Measurements from ENCODE around the gene PTGER4.

PTGER4 gene

DNA sequence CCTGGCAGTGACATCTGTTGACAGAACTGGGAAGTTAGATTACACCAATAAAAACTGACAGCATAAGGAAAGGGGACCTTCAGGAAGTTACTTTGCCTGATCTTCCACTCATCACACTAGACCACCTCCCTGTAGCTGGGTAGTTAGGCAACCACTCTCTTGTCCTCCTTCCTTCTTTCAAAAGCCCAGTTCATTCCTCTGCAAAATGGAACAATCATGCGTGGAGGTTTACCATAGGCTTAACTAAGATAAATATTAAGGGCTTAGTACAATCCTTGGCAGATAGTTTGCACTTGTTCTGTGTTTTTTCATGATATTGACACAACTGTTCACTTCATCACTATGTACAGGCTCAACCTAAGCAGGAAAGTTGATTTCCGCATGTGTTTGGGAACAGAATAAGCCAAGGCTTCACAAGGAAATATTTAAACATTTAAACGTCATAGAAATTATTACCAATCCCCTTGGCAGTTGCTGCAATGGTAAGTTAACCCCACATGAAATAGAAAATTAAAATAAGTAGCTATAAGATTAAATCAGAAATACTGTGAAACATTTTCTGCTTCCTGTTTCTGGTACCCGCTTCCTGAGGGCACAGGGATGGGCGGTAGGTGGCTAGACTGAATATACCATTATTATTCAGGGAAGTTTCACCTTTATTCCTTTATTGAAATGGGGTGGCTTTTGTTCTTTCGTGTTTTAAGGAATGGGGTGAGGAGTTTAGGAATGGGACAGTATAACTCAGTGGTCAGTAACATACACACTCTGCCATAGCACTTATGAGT lies 9.9 kb upstream of the PTGER4 start:
- no peak for DNase-seq (ENCODE audit: low read depth in 2 of 2)

- no peak for DNase-seq (ENCODE audit: low read depth in 2 of 2)
Measured at GRCh38 chr5:40672425-40672824, 7.3 kb upstream of the PTGER4 start.

GRCh38 chr5:40674661-40675235 lies 5.0 kb upstream of the PTGER4 start:
- no peak for DNase-seq (ENCODE audit: low read depth in 2 of 2)

DNA sequence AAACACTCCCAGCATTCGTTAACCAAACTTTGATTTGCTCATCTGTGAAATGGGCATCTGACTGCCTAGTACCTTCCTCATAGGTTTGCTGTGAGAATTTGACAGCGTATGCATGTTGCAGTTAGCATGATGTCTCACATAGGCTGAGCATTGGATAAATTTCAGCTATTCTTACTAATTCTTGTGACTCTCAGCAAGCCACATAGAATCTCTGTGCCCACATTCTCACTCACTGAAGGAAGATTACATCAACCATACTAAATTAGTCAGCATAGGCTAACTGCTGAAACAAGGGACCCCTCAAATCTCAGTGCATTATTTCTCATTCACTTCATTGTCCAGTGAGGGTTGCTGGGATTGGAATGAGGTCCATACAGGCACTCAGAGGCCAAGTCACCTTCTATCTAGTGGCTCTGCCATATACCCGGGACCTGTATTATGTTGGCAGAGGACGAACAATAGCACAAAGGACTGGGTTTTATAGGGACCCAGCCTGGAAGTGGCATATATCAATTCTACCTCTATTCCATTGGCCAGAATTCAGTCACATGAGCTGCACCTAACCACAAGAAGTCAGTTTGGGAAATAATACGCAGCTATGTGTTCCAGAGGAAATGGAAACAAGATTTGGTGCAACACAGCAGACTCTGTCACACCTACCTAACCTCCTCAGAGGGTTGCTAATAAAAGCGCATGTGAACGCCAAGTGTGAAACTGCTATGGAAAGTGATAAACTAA lies 4.2 kb upstream of the PTGER4 start:
- DNase-seq (ENCODE audit: low read depth in 2 of 2) = no peak

DNA sequence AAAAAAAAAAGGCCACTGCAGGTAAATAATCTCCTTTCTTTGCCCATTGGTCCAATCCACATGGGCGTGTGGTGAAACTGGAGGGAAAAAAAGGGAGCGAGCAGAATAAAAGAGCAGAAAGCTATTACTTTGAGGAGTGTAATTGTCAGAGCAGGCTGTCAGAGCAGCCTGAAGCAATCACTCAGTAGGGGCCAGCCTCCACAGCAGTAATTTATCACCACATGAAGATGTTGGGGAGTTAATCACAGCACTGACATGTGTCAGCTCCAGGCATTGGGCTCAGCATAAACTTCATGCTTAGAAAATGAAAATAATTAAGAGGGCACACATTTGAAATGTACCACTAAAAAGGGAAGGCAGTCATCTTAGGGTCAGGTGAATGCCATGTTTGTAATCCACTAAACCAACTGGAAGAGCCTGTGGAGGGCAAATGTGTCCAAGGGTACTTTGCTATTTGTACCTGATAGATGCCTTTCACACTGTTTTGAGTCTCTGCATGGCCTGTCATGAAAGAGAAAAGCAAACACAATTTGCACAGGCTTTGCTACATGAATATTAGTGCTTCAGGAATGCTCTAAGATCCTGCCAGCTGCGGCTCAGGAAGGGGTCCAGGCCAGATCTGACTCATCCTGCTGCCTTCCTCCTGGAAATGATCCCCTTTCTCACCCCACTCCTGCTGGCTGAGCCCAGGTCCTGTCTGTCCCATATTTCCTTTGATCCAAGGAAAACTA lies 2.9 kb upstream of the PTGER4 start:
- no peak for DNase-seq (ENCODE audit: low read depth in 2 of 2)

DNA sequence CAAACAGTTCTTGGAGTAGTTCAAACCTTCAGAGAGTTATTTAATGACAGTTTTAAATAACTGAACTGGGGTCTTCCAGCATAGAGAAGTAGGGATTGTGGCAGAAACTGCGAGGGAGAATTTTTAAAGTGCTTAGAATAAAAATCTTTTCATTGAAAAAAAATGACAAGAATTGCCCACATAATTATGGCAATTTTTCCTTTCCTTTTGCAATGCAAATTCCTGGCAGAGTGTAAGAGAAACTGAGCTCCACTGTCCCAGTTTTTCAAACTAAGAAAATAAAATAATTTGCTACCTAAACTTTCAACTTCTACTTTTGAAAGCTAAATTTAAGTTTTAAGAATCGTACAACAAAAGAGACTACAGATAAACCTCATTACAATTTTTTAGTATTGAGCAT lies 2.3 kb upstream of the PTGER4 start:
- DNase-seq (ENCODE audit: low read depth in 2 of 2) = no peak

DNA sequence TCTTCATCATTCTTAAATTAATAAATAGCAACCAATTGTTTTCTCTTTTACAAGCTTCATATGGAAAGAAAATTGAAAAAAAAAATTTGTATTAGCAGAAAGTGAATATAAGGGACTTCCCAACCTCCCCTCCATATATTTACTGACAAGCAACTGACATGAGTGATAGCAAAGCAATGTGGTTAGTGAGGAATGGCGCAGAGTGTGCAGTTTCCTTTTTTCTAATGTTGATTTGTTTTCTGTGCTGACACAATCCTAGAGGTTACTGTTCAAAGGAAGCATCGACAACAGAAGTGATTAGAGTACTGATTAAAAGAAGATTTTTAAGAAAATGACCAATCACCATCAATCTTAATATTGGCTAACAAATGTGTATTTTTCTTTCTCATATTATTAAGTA lies 1.7 kb upstream of the PTGER4 start:
- no peak for DNase-seq (ENCODE audit: low read depth in 2 of 2)

- no peak for DNase-seq (ENCODE audit: low read depth in 2 of 2)
Measured at GRCh38 chr5:40678460-40679147, 1.1 kb upstream of the PTGER4 start.

DNA sequence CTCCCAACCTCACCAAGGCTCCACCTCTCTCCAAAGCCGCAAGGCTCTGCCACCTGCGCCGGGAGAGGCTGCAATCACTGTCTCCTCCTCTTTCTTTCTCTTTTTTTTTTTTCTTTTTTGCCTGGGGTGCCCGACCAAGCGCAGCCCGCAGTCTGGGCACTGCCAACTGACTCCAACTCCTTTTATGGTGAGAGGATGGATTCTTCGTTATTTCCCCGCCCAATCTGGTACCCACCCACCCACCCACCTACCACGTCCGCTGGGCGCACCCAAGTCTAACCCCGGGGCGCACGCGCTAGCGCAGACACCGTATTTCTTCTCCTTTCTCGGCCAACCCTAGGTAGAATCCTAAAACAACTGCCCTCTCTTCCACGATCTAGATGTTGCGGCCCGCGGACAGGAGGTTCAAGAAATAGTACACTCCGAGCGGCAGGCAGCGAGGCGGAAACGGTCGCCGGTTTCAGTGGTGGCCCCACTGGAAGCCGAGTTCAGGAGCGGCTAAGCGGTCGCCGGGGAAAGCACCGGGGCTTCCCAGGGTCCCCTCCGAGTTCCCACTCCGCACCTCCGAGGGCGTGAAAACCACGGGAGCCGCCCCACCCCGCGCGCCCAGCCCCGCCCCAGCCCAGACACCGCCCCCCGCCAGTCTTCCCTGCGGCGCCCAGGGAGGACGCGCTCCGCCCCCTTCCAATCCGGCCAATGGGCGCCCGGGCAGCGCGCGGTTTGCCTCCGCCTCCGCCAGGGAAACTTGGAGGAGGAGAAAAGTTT lies 385 bp upstream of the PTGER4 start:
- peak; percentile 88 to 90 for DNase-seq (ENCODE audit: low read depth in 2 of 2)

DNA sequence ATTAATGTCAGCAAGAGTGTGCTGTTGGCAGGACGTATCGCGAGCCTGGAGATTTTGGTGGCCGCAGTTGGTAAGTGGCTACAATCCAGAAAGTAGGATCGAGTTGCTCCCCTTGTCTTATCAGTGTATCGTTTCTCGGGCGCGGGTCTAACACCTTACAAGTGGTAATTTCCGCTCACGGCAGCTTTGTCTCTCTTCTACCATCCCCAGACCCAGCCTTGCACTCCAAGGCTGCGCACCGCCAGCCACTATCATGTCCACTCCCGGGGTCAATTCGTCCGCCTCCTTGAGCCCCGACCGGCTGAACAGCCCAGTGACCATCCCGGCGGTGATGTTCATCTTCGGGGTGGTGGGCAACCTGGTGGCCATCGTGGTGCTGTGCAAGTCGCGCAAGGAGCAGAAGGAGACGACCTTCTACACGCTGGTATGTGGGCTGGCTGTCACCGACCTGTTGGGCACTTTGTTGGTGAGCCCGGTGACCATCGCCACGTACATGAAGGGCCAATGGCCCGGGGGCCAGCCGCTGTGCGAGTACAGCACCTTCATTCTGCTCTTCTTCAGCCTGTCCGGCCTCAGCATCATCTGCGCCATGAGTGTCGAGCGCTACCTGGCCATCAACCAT lies 1.1 kb downstream of the PTGER4 start:
- DNase-seq (ENCODE audit: low read depth in 2 of 2) = peak; percentile 28 to 35

GRCh38 chr5:40681363-40682153 lies 1.8 kb downstream of the PTGER4 start:
- peak in 1 of 2 donors; percentile 34 for DNase-seq (ENCODE audit: low read depth in 2 of 2)

GRCh38 chr5:40682154-40683017 lies 2.7 kb downstream of the PTGER4 start:
- no peak for DNase-seq (ENCODE audit: low read depth in 2 of 2)

DNA sequence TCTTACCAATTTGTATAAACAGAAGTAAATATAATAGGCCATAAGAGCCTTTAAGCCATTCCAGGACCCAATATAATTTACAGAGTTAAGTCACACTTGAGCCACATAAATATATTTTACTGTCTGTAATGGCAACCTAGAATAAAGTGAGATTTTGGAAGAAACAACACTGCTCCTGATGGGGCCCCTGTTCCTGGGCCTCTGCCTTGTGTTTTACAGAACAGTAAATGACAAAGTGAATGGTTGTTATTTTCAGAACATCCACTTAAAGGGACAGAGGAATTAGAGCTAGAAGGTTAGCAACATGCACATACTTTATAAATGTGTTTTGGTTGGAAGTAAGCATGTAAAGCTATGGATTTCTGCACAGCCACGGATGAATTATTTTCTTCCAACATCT lies 3.6 kb downstream of the PTGER4 start:
- DNase-seq (ENCODE audit: low read depth in 2 of 2) = no peak

DNA sequence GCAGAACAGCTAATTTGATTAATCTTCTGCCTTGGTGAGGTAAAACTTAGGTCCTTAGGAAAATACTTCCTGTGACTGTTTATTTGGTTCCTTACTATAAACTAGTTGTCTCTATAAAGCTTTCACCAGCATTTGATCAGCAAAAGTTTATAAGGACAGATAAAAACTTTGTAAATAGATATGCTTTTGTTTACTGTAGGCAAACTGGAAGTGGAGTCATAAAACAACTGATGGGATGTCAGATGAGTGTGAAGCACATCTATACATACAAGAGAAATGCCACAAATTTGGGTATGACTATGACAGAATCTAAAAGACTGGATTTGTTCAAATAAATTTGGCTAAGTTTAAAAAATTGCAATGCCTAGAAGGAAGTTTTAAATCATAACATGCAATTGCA lies 5.5 kb downstream of the PTGER4 start:
- DNase-seq (ENCODE audit: low read depth in 2 of 2) = no peak

- no peak for DNase-seq (ENCODE audit: low read depth in 2 of 2)
Measured at GRCh38 chr5:40685976-40686486, 6.3 kb downstream of the PTGER4 start.

GRCh38 chr5:40687321-40687720 lies 7.6 kb downstream of the PTGER4 start:
- no peak for DNase-seq (ENCODE audit: low read depth in 2 of 2)

DNA sequence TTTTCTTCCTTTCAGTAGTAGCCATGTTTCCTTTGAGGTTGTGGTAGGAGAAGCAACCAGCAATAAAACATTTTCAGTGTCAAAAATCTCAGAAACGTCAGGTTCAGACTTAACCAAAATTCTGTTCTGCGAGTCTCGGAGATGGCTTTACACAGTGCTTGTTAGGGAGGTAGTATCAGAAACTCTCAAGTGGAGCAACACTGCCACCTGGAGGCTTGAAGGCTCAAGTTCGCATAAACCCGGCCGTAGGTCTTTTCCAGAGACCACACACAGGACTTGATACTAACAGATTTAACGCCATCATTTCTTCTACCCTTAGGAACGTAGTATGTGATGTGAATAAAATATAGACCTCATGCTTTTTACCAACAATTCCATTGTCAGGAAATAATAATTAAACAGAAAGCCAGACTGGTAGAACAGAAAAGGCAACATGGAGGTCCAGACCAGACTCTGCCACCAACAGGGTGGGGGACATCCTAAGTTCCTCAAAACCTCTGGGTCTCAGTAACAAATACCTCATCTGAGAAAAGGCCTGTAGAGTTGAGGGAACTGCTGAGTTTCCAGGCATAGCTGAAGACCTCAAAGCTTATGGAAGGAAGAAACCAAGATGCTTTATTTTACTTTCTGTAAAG lies 8.5 kb downstream of the PTGER4 start:
- peak; percentile 65 to 86 for DNase-seq (ENCODE audit: low read depth in 2 of 2)

DNA sequence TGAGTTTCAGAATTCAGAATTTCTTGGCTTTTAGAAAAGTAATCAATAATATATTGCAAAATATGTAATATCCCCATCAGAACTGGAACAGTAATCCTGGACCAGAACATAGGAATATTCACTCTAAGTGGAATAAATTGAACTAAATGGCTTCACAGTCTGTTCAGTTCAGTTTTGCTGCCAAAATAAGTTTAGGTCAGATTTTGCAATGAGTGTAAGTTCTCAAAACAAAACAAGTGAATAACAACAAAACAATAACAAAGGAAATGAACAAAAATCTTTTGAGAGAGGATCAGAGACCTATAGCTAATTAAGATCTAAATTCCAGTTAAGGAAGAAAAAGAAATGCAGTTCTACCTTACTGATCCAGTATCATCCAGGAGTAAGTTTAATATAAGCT lies 9.3 kb downstream of the PTGER4 start:
- no peak for DNase-seq (ENCODE audit: low read depth in 2 of 2)
